GM21381 (cell line): Measurements from ENCODE around the gene DOLPP1.

Source experiments
- ATAC-seq: cut with Tn5 transposase; IDR thresholded peaks from one replicate; pipeline ENCODE4 v1.9.1; 2021; ENCODE audit warnings: mild to moderate bottlenecking, moderate library complexity; ENCODE audit not compliant: unreplicated experiment

The DOLPP1 gene

DNA sequence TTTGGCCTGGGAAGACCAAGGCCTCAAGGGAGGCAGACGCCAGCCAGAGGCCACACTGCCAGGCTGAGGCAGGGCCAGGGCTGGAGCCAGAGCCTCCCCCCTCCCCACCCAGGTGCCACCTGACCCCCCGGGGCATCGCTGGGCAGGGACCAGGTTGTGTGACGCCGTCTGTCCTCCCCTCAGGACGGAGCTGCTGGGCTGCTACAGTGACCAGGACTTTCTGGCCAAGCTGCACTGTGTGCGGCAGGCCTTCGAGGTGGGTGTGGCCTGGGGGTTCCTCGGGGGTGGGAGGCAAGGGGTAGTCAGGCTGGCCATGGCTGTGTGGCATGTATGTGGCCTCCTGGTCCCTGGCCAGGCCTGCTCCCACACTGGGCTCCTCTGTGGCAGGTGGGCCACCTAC is 17.9 kb upstream of the DOLPP1 start:
- ATAC-seq = no peak

DNA sequence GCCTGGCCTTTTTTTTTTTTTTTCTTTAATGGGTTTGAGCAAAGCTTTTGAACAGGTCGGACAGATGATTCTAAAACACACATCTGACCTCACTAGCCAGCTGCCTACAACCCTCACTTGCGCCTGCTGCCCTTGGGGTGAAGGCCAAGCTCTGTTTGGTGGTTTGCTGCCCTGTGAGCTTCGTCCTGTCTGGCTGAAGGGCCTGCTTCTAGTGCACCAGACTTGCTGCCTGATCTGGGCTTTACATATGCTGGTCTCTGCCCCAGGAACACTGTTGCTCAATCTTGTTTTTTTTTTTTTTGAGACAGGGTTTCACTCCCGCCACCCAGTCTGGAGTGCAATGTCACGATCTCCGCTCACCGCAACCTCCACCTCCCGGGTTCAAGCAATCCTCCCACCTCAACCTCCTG is 16.4 kb upstream of the DOLPP1 start:
- ATAC-seq = no peak

DNA sequence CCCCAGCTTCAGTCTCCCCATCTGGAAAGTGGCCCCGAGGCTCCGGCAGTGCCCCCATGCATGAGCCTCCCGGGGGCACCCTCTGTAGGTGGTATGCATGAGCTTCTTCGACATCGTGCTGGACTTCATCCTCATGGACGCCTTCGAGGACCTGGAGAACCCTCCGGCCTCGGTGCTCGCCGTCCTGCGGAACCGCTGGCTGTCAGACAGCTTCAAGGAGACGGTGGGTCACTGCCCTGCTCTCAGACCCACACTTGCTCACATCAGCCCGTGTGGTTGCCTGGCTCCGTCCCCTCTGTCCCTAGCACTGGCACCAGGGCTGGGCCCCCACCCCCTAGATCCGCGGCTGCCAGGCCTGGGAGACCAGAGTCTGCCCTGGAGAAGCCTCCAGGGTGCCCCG is 12.8 kb upstream of the DOLPP1 start:
- ATAC-seq = no peak

DNA sequence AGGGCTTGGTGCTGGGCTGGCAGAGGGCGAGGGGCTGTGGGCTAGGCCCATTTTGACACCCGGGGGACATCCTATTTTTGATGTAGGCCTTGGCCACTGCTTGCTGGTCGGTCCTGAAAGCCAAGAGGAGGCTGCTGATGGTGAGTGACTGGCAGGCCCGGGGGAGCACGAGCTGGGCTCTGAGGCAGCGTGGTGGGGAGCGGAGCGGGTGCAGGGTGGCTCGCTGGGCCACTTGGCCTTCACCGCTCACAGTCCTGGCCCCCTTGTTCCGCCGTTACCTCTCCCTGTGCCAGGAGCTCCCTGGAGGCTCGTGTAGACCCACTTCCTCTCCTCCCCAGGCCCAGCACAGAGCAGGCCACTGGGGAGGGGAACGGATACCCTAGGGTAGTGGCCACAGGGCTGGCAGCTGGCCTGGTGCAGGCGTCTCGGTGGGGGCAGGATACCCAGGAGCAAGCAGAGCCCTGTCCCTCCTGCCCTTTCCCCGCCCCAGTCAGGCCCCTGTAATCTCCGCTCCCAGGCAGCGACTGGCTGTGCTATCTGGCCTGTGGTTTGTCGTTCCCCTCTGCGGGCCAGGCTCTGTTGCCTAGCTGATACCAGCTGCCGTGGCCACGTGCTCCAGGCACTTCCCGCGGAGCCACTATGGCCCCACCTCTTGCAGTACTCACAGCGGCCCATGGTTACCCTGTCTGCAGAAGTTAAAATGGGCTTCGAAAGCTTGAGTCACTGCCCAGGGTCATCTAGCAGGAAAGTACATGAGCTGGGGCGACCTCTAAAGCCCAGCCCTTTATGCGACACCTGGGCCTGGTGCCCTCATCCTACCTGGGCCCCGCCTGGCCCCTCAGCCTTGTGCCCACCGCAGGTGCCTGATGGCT is 11.7 kb upstream of the DOLPP1 start:
- ATAC-seq = no peak

DNA sequence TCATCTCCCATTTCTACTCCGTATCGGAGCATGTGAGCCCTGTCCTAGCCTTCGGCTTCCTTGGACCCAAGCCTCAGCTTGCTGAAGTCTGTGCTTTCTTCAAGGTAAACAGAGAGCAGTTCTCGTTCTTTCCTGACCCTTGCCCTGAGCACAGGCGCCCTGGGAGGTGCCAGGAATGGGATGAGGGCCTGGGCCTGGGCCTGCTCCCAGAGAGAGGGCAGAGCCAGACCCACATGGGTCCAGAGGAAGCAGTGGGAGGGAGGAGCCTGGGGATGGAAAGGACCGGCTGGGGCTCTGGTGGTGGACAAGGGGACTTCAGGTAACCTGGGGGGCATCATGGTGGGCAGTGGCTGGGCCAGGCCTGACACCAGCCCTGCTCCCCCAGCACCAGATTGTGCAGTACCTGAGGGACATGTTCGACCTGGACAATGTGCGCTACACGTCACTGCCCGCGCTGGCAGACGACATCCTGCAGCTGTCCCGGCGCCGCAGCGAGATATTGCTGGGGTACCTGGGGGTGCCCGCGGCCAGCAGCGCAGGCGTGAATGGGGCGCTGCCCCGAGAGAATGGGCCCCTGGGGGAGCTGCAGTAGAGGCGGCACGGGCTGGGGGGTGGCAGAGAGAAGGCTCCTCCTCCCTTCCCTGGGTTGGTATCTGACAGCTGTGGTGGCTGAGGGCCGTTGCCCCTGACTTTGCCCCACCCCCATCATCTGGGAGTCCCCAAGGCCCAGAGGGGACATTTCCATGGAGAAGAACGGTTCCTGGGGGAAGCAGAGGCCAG is 10.9 kb upstream of the DOLPP1 start:
- no peak for ATAC-seq

DNA sequence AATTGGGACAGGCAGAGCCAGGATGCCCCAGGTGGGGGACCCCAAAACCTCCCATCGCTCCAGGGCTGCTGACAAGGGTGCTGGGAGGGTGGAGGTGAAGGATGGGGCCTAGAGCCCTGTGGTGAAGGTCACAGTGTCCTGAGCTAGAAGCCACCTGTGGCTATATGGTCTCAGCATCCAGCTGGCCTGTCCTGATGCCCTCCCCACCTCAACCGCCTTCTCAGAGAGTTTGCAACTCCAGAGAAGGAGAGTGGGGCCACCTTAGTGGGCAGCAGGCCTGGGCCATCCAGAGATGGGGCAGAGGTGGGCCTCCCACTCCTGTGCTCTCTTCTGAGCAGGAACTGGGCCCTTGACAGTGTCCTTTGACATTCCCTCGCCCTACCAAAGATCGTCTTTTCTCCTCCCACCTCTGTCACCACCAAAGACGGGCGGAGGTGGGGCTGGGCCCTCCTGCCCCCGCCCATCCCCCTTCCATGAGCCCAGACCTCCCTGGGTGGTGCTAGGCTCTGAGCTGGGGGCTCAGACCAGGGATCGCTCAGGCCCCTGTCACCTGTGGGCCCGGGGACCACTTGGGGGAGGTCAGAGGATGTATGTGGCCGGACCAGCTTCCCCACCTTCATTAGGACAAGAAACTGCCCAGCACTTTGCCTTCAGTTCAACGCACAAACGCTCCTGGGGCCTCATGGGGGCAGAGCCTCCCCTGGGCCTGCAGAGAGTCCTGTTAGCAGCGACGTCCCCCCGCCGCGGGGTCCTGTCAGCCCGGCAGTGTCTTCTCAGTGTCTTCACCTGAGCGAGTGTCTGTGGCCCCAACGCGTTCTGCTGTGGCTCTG is 10.0 kb upstream of the DOLPP1 start:
- no peak for ATAC-seq

DNA sequence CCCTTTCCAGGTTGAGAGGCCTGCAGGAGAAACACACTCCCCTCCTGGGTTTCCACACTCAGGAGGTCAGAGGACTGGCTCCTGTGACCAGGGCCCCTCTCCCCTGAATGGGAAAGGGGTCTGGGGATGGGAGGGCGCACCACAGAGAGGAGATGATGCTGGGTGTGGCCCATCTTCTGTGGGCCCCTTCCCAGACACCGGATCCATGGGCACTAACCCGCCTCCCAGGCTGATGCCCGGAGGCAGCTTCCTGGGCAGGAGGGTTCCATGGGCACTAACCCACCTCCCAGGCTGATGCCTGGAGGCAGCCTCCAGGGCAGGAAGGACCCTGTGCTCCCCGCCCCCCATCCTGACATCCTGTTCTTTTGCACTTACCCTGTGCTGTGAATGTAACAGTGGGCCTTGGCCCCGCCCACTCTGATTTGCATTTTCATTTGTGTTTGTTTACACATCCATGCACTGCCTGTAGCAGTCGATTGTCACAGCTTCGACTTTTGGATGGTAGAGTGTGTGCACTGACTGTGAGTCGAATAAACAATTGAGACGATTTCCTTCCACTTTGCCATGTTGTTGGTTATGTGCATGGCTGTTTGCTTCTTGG is 9.3 kb upstream of the DOLPP1 start:
- ATAC-seq = no peak

DNA sequence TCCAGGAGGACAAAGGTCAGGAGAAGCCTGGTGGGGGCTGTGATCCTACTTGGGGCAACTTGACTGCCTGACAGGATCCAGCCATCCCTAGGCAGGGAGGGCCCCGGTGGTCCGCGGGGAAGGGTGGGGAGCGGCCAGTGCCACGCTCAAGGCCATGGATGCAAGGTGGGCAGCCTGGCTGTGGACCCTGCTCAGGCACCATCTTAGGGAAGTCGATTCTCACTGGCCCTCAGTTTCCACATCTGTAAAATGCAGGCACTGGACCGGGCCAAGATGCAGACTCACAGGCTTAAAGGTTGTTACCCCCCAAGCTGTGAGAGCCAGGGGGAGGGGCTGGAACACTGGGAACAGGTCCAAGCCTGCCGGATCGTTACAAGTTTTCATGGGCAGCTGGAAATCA is 8.7 kb upstream of the DOLPP1 start:
- ATAC-seq = no peak

DNA sequence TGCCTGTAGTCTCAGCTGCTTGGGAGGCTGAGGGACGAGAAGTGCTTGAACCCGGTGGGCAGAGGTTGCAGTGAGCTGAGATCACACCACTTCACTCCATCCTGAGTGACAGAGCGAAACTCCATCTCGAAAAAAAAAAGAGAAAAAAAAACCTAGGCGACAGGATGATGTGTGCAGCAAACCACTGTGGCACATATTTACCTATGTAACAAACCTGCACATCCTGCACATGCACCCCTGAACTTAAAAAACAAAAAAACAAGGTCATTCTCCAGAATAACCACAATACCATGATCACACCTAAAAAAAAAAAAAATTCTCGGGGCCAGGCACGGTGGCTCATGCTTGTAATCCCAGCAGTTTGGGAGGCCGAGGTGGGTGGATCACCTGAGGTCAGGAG is 7.5 kb upstream of the DOLPP1 start:
- ATAC-seq = no peak

DNA sequence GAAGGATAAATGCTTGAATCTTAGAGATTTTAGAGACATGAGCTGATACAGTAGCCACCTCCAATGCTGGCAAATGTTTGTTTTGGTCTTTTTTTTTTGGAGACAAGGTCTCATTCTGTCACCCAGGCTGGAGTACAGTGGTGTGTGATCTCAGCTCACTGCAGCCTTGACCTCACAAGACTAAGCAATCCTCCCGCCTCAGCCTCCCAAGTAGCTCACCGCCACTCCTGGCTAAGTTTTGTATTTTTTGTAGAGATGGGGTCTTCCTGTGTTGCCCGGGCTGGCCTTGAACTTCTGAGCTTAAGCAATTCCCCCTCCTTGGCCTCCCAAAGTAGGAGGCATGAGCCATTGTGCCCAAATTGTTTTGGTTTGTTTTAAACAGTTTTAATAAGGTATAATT is 6.8 kb upstream of the DOLPP1 start:
- ATAC-seq = no peak

DNA sequence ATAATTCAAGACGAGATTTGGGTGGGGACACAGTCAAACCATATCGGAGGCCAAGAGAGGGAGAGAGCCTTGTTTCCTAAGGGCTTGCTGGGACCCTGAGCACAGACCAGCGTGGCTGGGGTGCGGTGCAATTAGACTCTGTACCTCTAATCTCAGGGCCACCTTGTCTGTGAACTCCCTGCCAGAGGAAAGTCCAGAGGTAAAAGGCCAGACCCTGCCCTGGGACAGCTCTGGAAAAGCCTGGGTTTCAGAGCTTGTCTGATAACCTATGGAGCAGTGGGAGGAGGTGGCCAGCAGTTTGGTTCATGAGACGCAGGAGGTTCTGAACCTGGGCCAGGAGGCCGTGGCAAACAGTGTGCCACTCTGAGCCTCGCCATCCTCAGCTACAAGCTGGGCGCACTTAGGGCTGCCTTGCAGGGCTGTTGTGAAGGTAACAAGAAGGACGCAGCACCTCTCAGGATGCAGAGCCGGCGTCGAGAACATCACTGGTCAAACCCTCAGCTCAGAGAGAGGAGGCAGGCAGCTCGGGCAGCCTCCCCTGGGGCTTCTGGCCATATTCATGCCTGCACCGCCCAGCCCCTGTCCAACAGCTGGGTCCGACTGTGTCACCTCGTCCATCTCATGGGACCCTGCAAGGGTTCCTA is 4.8 kb upstream of the DOLPP1 start:
- ATAC-seq = no peak

DNA sequence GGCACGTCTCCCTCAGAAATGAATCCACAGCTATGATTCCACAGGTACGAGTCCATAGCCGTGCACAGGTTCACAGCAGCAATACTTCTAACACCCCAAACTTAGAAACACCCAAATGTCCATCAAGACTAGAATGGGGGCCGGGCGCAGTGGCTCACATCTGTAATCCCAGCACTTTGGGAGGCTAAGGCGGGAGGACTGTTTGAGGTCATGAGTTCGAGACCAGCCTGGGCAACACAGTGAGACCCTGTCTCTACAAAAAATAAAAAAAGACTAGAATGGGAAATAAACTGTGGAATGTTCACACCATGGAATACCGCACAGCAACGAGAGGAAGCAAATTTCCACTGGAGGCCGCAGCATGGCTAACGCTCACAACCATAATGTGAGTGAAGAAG is 4.3 kb upstream of the DOLPP1 start:
- no peak for ATAC-seq

DNA sequence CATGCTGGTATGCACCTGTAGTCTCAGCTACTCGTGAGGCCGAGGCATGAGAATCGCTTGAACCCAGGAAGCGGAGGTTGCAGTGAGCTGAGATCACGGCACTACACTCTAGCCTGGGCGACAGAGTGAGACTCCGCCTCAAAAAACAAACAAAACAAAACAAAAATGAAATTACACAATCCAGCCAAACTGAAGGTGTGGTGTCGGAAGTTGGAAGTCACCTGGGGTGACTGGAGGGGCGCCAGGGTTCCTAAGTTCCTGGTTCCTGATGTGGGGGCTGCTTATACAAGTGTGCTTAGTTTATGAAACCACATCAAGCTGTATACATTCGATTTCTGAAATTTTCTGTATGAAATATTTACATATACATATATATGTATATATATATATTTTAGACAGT is 3.7 kb upstream of the DOLPP1 start:
- no peak for ATAC-seq

DNA sequence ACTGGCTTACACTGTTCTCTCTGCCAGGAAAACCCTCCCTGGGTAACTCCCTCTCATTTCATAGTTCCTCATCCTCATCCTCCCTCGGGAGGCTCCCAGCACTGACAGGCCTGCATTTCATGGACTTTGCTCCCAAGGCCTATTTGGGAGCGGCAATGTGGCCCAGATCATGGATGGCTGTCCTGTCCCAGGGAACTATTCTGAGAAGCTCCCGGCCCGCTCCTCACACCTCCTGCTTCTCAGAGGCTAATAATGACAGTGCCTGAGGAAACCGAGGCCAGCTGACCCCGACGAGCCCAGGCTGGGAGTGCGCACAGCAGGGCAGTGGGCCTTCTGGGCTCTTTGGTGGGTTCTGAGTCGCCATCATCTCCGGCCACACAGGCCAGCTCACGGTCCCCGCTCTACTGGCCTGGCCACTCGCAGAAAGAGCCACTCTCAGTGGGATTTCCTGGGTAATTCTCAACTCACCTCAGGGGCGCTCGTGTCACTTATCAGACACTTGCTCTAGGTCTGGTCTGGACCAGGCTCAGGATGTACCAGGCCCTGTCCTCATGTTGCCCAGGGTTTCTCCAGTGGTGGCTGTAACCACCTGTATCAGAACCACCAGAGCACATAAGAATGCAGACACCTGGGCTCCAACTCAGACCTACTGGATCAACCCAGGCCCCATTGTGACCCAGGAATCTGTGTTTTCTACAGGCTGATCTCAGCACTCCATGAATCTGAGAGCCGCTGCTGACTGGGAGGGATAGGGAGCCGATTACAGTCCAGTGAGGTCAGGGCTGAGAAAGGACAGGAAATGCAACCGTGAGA is 2.0 kb upstream of the DOLPP1 start:
- no peak for ATAC-seq

DNA sequence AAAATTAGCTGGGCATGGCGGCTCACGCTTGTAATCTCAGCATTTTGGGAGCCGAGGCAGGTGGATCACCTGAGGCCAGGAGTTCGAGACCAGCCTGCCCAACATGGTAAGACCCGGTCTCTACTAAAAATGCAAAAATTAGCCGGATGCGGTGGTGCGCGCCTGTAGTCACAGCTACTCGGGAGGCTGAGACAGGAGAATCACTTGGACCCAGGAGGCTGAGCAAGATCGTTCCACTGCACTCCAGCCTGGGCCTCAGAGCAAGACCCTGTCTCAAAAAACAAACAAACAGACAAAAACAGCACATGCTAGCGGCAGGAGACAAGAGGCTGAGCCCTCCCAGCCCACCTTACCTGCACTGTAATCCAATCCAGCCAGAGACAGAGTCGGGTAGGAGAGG is 1.1 kb upstream of the DOLPP1 start:
- ATAC-seq = no peak

DNA sequence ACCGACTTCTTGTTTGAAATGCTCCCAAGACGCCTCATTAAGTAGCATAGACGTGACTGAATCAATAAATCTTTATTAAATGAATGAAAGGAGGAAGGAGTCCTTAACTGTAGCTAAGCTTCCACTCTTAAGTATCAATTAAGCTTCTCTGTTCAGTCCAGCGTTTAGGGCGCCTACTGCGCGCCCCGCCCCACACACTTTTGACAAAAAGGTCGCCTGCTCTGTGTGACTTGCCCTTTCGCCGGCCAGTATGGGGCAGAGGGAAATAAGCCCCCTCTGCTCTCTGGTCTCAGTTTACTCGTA is 662 bp upstream of the DOLPP1 start:
- no peak for ATAC-seq

DNA sequence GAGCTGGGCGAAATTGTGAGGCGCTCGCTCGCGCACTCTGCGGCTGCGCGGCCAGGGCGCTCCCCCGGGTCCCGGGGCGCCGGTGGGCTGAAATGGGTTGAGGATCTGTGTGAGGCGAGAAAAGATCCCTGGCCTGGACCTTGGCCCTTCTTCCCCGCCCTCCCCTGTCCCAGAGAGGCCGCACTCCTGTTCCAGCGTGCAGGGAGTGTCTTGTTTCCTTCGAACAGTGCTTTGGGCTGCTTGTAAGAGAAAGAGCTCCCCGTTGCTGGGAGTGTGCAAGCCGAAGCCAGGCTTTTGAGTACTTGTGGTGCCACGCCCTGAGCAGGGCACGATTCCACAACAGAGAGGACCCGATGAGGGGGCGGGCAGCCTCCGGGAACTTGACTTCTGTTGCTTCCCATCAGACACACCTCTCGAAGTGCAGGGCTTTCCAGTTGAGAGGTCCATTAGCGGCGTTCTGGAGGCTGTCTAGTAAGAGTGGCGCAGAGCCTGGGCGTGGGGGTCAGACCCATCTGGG is 535 bp downstream of the DOLPP1 start:
- ATAC-seq = no peak

DNA sequence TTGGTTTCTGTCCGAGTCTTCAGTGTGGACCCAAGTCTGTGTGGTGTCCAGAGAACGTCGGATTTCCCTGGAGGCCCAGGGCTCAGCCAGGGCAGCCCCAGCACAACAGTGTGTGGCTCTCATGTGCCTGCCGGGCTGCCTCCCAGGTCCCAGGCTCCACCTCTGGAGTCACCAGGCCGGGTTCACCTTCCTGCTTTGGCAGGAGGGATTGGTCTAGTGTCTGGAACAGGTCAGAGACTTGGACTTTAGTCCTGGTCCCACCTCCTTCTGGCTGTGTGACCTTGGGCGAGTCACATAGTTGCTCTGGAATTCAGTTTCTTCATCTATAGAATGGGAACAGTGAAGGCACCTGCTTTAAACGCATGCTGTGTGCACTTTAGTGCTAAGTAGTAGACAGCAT is 3.2 kb downstream of the DOLPP1 start:
- ATAC-seq = no peak

DNA sequence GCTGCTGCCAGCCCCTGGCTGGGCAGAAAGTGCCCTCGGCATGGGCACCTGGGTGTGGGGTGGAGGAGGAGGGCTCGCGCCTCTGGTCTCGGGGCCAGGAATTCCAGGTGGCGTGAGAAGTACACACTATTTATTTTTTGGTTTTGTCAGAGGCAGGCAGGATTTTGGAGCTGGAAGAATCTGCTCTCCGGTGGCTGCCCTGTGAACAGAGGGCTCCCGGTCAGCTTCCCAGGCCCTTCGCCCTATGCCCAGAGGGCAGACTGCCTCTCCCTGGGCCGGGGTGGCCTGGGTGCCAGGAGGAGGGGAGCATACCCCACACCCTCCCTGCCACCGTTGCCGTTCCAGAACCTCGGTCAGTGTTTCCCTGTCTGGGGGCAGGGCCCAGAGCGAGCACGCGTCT is 8.3 kb downstream of the DOLPP1 start:
- ATAC-seq = no peak
